K562 (cell line): ENCODE measurements around the gene PPOX. TPM values are rescaled to one million over a fixed set of nuclear protein-coding genes. Genes with fewer than 3 reads are reported as not detected.
A peak's percentile ranks its signal among the peaks of the same experiment; 100 is the strongest.

Experiments used
- ATF1 ChIP-seq, 2 experiments: fragments of 450-650 bp in 1 of 2; IDR thresholded peaks; 2 replicates each; pipeline ENCODE4 v1.6.1; 2016; ENCODE audit warnings: missing compliant biosample characterization in 1 of 2, missing genetic modification characterization in 1 of 2
- BRCA1 ChIP-seq, 2 experiments: fragments of 450-650 bp in 1 of 2; sonication (generic) in 1 of 2; formaldehyde crosslinking in 1 of 2; IDR thresholded peaks; 2 replicates each; pipeline versions ENCODE4 v1.5.0 to v1.6.1; 2017 to 2020; ENCODE audit warnings: mild to moderate bottlenecking in 1 of 2, missing genetic modification reagents in 1 of 2
- EGR1 ChIP-seq: fragments of 450-650 bp; conservative IDR thresholded peaks from 2 replicates; pipeline ENCODE4 v1.6.1; 2017; ENCODE audit warnings: mild to moderate bottlenecking
- EWSR1 ChIP-seq: fragments of 450-650 bp; IDR thresholded peaks from 2 replicates; pipeline ENCODE4 v1.6.1; 2018; ENCODE audit warnings: borderline replicate concordance, mild to moderate bottlenecking, low read depth, moderate library complexity; ENCODE audit not compliant: partially characterized antibody
- HDAC3 ChIP-seq: fragments of 450-650 bp; IDR thresholded peaks from 2 replicates; pipeline ENCODE4 v1.6.1; 2018; ENCODE audit warnings: borderline replicate concordance, mild to moderate bottlenecking, moderate library complexity; ENCODE audit not compliant: partially characterized antibody
- HNRNPH1 ChIP-seq: fragments of 200-400 bp; formaldehyde crosslinking; optimal IDR thresholded peaks from 2 replicates; pipeline ENCODE3; 2017; ENCODE audit warnings: low read depth, mild to moderate bottlenecking, low read length, moderate library complexity
- HNRNPK ChIP-seq: fragments of 200-400 bp; formaldehyde crosslinking; IDR thresholded peaks from one replicate; pipeline ENCODE4 v1.6.1; 2018; ENCODE audit warnings: mild to moderate bottlenecking, low read depth, low read length; ENCODE audit not compliant: poor library complexity, severe bottlenecking
- KAT7 ChIP-seq: sonication (generic); formaldehyde crosslinking; IDR thresholded peaks from 2 replicates; pipeline ENCODE4 v1.8.0; 2022; ENCODE audit warnings: missing genetic modification reagents, mild to moderate bottlenecking, borderline replicate concordance
- MIER1 ChIP-seq: fragments of 450-650 bp; IDR thresholded peaks from 2 replicates; pipeline ENCODE4 v1.6.1; 2016; ENCODE audit warnings: antibody characterized with exemption, mild to moderate bottlenecking, low read depth
- MLLT1 ChIP-seq, 2 experiments: fragments of 450-650 bp; IDR thresholded peaks; 2 replicates each; pipeline ENCODE4 v1.6.1; 2016
- MTA1 ChIP-seq: fragments of 450-650 bp; IDR thresholded peaks from 2 replicates; pipeline ENCODE4 v1.6.1; 2017; ENCODE audit warnings: borderline replicate concordance
- RBM14 ChIP-seq: fragments of 200-400 bp; formaldehyde crosslinking; IDR thresholded peaks from 2 replicates; pipeline ENCODE4 v1.6.1; 2018; ENCODE audit warnings: low read depth, mild to moderate bottlenecking, low read length, moderate library complexity, borderline replicate concordance; ENCODE audit not compliant: insufficient read depth
- SRSF7 ChIP-seq: fragments of 200-400 bp; formaldehyde crosslinking; optimal IDR thresholded peaks from 2 replicates; pipeline ENCODE3; 2017; ENCODE audit warnings: mild to moderate bottlenecking, low read depth, low read length
- ZBTB12 ChIP-seq: fragments of 250-450 bp; sonication (Bioruptor Pico); IDR thresholded peaks from 2 replicates; pipeline ENCODE4 v1.4.0; 2020
- ZBTB17 ChIP-seq: fragments of 450-650 bp; formaldehyde crosslinking; IDR thresholded peaks from 2 replicates; pipeline ENCODE4 v1.4.0; 2020; ENCODE audit warnings: mild to moderate bottlenecking
- ZBTB7A ChIP-seq: IDR thresholded peaks from 2 replicates; pipeline ENCODE4 v1.6.1; 2011; ENCODE audit warnings: low read depth, mild to moderate bottlenecking, low read length, moderate library complexity, borderline replicate concordance; ENCODE audit not compliant: control insufficient read depth
- ZNF134 ChIP-seq: fragments of 250-450 bp; sonication (Bioruptor Pico); conservative IDR thresholded peaks from 2 replicates; pipeline ENCODE4 v1.4.0; 2020
- ZNF174 ChIP-seq: fragments of 250-450 bp; sonication (Bioruptor Pico); IDR thresholded peaks from 2 replicates; pipeline ENCODE4 v1.4.0; 2020; ENCODE audit warnings: mild to moderate bottlenecking
- ZNF583 ChIP-seq: fragments of 250-450 bp; sonication (Bioruptor Pico); IDR thresholded peaks from 2 replicates; pipeline ENCODE4 v1.4.0; 2020
- ZNF609 ChIP-seq: sonication (generic); formaldehyde crosslinking; IDR thresholded peaks from 2 replicates; pipeline ENCODE4 v1.8.1; 2023; ENCODE audit warnings: missing genetic modification reagents, mild to moderate bottlenecking, borderline replicate concordance
- polyA plus RNA-seq, 8 experiments: library from polyadenylated mRNA; depleted of rRNA in 4 of 8; stranded (reverse) in 5 of 8; unstranded in 3 of 8; fragments of >200 nt; fragmentation: Nextera tagmentation in 2 of 8; fragmentation: Illumina TruSeq in 1 of 8; extraction: Ambion mirVana in 2 of 8; extraction: Trizol in 1 of 8; gene quantifications; 2 replicates each; pipeline versions ENCODE4 v1.2.1 to v1.2.3, GENCODE V29; 2011 to 2014; ENCODE audit warnings: inconsistent platforms in 1 of 8, missing spikeins in 1 of 8
- total RNA-seq, 7 experiments: library from RNA; depleted of rRNA in 6 of 7; stranded (reverse); fragments of >200 nt in 6 of 7; fragmentation: Illumina TruSeq in 2 of 7; extraction: Trizol in 2 of 7; gene quantifications; 2 replicates each; pipeline versions ENCODE4 v1.2.1 to v1.2.3, GENCODE V29; 2011 to 2021; ENCODE audit warnings: low replicate concordance in 1 of 7

The PPOX gene
- total and polyA plus RNA-seq, 9 of the 15 experiments (the other 6 are each of a cell fraction or from before 2014, with no cell fraction given), result 17.0 to 57.1 (median 38.9) TPM

GRCh38 chr1:161177112-161177935, 11.1 kb downstream of the PPOX start, which contains the start of gene B4GALT3 (continued):
- no peak for TF ChIP-seq MIER1
- TF ChIP-seq ZNF583, result no peak
- TF ChIP-seq KAT7 (CRISPR knock-in tag), result 0 out of 2 replicates have a peak, but pooled peaks have one; percentile 32
- TF ChIP-seq EGR1, result peak; percentile 92
- TF ChIP-seq ZNF609, result no peak; the same call in 1 of the 2 replicates
- TF ChIP-seq ZBTB7A, result peak; percentile 68
- no peak for TF ChIP-seq ZNF174 (CRISPR knock-in tag)
- TF ChIP-seq BRCA1 (IDR thresholded peaks at IDR 0.05), result no peak
- no peak for TF ChIP-seq BRCA1 (CRISPR knock-in tag; IDR thresholded peaks at IDR 0.05)
- TF ChIP-seq RBM14, result no peak
- TF ChIP-seq ZNF134, result peak; percentile 90
- TF ChIP-seq ZBTB12 (CRISPR knock-in tag), result peak; percentile 44; the same call in 1 of the 2 replicates
- TF ChIP-seq EWSR1, result no peak
- TF ChIP-seq HNRNPH1, result no peak
- TF ChIP-seq MTA1, result no peak
- TF ChIP-seq SRSF7, result no peak
- TF ChIP-seq HDAC3, result no peak
- no peak for TF ChIP-seq HNRNPK
- peak; percentile 22 to 89; a peak in 2 of 4 replicates for TF ChIP-seq MLLT1 (IDR thresholded peaks at IDR 0.05)
- TF ChIP-seq ZBTB17 (CRISPR knock-in tag), result 0 out of 2 replicates have a peak, but pooled peaks have one; percentile 54
- TF ChIP-seq ATF1 (CRISPR knock-in tag; IDR thresholded peaks at IDR 0.05), result no peak
- TF ChIP-seq ATF1 (tag; IDR thresholded peaks at IDR 0.05), result peak; percentile 91
